Ramos (cell line): ENCODE data around the gene FHOD3.

Experiments
- in situ Hi-C: fragments of 300-500 bp; cut with MboI; formaldehyde crosslinking; loops from one replicate; pipeline ENCODE4 v1.14.3; 2022; ENCODE audit warnings: low sequenced_read_pairs; ENCODE audit not compliant: unreplicated experiment

The FHOD3 gene

GRCh38 chr18:36499938-36500337 is 202.4 kb downstream of the FHOD3 start:
- in situ Hi-C loops, result no loop called here

DNA sequence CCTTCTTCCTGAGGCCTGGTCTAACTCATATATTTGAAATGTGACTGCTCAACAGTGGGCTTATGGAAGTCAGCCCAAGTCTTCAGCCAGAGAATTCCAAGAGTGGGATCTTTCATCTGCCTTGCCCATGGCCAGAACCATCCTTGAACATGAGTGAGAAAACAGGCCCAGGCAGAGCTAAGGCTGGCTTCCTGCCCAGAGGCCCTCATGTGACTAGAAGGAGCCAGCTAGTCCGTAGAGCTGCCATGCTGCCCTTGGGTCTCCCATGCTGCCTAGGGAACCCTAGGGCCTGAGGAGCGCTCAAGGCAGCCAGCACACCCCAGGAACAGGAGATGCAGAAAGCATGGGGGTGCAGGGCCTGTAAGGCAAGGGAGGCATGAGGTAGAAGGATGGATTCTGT is 203.6 kb downstream of the FHOD3 start:
- in situ Hi-C loops, result no loop called here

- in situ Hi-C loops, result no loop called here
These were observed 206.0 kb downstream of the FHOD3 start for GRCh38 chr18:36503477-36503876.

DNA sequence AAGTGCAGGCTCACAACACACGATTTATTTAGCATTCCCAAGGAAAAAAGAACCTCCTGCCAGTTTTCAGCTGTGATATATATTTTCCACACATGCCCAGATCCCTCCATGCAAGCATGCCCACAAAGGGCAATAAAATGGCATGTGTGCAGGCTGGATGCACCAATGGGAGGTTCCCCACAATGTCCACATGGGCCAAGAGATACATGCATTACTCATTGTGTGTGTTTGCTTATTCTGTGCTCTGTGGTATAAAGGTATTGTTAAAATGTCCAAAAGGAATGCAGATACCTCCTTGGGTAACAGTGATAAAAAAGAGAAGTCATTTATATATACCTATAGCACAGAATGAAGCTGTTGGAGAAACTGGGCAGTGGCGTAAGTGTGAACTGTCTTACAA is 207.4 kb downstream of the FHOD3 start:
- in situ Hi-C loops, result no loop called here

DNA sequence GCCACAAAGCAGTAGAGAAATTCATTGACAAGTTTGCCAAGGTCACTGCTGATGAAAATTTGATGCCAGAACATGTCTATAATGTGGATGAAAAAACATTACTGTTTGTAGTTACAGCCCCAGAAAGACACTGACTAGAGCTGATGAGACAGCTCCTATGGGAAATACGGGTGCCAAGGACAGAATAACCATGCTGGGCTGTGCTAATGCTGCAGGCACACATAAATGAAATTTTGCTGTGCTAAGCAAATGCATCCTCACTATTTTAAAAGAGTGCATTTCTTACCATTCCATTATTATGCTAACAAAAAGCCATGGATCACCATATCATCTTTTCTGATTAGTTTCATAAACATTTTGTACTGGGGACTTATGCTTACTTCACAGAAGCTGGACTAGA is 208.2 kb downstream of the FHOD3 start:
- in situ Hi-C loops, result no loop called here

GRCh38 chr18:36509646-36510197 is 212.2 kb downstream of the FHOD3 start:
- in situ Hi-C loops, result no loop called here

GRCh38 chr18:36511791-36512352 is 214.4 kb downstream of the FHOD3 start:
- in situ Hi-C loops, result no loop called here

DNA sequence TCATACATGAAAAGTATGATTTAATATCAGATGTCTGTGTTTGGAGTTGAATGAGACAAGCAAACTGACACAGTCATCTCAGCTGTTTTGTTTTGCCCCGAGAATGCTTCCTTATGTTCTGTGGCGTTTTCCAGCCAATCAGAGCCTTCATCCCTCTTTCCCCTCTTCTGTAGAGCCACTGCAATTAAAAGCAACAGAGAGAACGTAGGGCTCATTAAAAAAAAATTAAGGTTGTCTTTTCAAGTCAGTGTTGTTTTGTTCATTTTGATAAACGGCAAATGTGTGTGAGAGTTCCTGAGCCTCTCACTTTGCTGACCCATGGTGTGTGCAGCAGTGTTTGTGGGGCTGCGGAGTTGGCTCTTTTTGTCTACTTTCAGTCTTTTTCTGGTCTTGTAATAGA is 216.0 kb downstream of the FHOD3 start:
- in situ Hi-C loops, result no loop called here

GRCh38 chr18:36514778-36515177 is 217.3 kb downstream of the FHOD3 start:
- in situ Hi-C loops, result no loop called here

DNA sequence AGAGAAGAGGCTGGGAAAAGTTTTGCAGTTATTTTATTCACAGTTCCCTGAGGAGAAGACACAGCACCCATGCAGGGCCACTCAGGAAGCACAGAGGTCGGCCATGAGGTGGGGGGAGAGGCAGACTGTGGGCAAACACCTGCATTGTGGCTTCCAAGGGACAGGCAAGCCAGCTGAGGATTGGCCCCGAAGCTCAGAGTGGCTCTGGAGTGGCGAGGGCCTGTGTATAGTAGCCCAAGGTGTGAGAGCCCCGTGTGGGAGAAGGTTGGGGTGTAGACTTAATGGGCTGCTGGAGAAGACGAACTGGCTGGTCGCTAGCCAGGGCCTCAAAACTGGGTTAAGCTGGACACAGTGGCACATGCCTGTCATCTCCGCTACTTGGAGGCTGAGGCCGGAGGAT is 218.7 kb downstream of the FHOD3 start:
- in situ Hi-C loops, result no loop called here

DNA sequence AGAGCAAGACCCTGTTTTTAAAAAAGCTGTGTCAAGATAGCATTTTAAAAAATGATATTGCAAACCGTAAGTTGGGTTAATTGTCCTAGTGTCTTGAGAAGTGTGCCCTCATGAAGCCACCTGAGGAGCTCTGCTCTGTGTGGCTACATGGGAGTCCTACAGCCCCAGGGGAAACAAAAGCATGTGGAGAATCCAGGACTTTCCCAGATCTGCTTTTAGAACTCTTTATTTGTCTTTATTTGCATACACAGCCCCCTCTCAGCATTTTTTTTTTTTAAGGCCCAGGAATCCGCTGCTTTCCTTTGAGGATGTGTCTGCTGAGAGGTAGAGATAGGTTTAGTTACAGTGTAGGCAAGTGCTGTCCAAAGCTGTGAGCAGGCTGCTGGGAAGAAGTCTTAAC is 219.2 kb downstream of the FHOD3 start:
- in situ Hi-C loops, result no loop called here

GRCh38 chr18:36518839-36519238 is 221.3 kb downstream of the FHOD3 start:
- in situ Hi-C loops, result no loop called here

DNA sequence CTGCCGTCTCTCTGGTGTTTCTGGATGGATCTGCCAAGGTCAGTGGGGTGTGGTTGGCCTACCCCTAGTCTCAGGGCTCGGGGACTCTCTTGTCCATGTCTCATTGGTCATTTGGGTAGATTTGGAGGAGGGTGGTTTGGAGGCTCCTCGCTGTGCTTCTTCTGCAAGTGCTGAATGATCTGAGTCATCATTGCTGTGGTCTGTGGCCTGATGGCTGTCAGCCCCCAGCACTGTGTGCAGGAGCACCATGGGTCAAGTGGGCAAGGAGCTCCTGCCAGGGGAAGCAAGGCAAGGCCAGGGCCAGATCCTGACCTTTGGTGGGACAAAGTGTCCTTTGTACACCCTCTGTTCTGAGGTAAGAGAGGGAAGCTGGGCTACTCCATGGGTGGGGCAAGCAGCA is 221.8 kb downstream of the FHOD3 start:
- in situ Hi-C loops, result no loop called here

GRCh38 chr18:36522509-36522908 is 225.0 kb downstream of the FHOD3 start:
- in situ Hi-C loops, result no loop called here

DNA sequence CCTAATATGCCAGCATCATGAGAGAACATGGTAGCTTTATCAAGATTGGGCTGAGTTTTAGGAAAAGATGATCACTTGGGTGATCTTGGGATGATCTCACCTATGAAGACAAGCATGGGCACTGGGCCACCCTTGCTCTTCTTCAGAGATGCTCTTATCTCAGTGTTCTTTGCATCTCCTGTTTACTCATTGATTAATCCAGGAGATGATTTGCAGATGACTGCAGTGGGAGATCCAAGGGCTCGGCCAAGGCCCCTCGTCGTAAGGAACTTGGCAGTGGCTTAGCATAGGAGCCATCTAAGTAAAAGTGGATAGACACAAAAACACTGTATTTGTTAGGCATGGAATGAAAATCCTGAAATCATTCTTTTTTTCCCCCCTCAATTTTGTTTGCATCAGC is 228.4 kb downstream of the FHOD3 start:
- in situ Hi-C loops, result no loop called here

GRCh38 chr18:36526611-36527010 is 229.1 kb downstream of the FHOD3 start:
- in situ Hi-C loops, result no loop called here

DNA sequence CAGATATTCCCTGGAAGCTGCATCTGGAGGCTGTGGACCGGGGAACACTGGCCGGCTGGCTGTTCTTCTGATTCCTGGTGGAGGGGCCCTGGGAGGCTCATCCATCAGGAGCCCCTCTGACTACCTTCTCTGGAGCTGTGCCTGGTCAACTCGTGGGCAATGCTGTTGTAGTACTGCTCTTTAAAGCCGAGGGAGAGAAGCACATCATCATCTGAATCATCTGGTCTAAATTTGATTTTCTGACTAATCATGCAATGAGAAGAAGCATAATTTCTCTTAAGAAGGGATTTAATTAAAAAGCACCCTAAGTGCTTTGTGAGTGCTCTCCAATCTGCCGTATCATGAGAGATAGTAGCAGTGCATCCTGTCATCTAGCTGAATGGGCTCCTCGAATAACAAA is 229.5 kb downstream of the FHOD3 start:
- in situ Hi-C loops, result no loop called here

- in situ Hi-C loops, result no loop called here
These were observed 230.4 kb downstream of the FHOD3 start for GRCh38 chr18:36527740-36528455.

- in situ Hi-C loops, result no loop called here
These were observed 232.2 kb downstream of the FHOD3 start for GRCh38 chr18:36529747-36530146.

- in situ Hi-C loops, result no loop called here
These were observed 233.3 kb downstream of the FHOD3 start for GRCh38 chr18:36530676-36531405.

- in situ Hi-C loops, result no loop called here
These were observed 234.1 kb downstream of the FHOD3 start for GRCh38 chr18:36531636-36532035.
